Astrocyte of the spinal cord (primary cell): ENCODE data around the gene B4GALNT1.

Experiments used
- DNase-seq: peaks from one replicate; pipeline ENCODE4 v3.0.0; 2011; ENCODE audit warnings: low read depth, low spot score
- H3K4me3 ChIP-seq: 2 replicates; pipeline ENCODE4 v1.5.1; 2011; ENCODE audit warnings: low read depth, mild to moderate bottlenecking, low read length, moderate library complexity
- CTCF ChIP-seq: IDR thresholded peaks from 2 replicates; pipeline ENCODE4 v1.5.1; 2012; ENCODE audit warnings: low read depth, mild to moderate bottlenecking, low read length, inconsistent platforms
- in situ Hi-C: cut with HindIII; loops from 2 replicates; pipeline ENCODE4 v1.10.0; 2017; ENCODE audit warnings: low sequenced_read_pairs

The B4GALNT1 gene

GRCh38 chr12:57604992-57605810 lies 27.8 kb downstream of the B4GALNT1 start:
- in situ Hi-C loops = no loop called here
- no peak for TF ChIP-seq CTCF
- no peak for DNase-seq
- peak overlapping the region; percentile 80 for H3K4me3 ChIP-seq

- in situ Hi-C loops = no loop called here
- peak; percentile 22 for DNase-seq
- peak within 1 kb of the TSS; percentile 80 for H3K4me3 ChIP-seq
- no peak for TF ChIP-seq CTCF
Observed at GRCh38 chr12:57604454-57604991, 28.5 kb downstream of the B4GALNT1 start, which contains the start of gene DTX3. Gene DTX3, plus strand, starts transcription at chr12:57604824. Its CDS starts 1,694 bp downstream, at chr12:57606518.

GRCh38 chr12:57603815-57604453 lies 29.1 kb downstream of the B4GALNT1 start:
- in situ Hi-C loops = no loop called here
- peak overlapping the region; percentile 80 for H3K4me3 ChIP-seq
- DNase-seq = peak; percentile 48
- TF ChIP-seq CTCF = no peak

- no peak for TF ChIP-seq CTCF
- DNase-seq = no peak
Observed at GRCh38 chr12:57603324-57603723, 29.7 kb downstream of the B4GALNT1 start.

GRCh38 chr12:57602544-57602943 lies 30.5 kb downstream of the B4GALNT1 start:
- in situ Hi-C loops = no loop called here
- no peak for DNase-seq
- TF ChIP-seq CTCF = no peak
- no peak overlapping the region for H3K4me3 ChIP-seq

More at GRCh38 chr12:57603324-57603723, 29.7 kb downstream of the B4GALNT1 start:
- no peak overlapping the region for H3K4me3 ChIP-seq
- in situ Hi-C loops = no loop called here

GRCh38 chr12:57600395-57600794 lies 32.6 kb downstream of the B4GALNT1 start:
- DNase-seq = no peak
- no peak for TF ChIP-seq CTCF
- no peak overlapping the region for H3K4me3 ChIP-seq
- in situ Hi-C loops = no loop called here
